Dedifferentiated amniotic fluid mesenchymal stem cell (primary cell): Measurements from ENCODE around the gene DENND1A.

Experiments
- DNase-seq: peaks from one replicate; pipeline ENCODE4 v3.0.0-alpha.2; 2016; ENCODE audit errors: extremely low spot score

DENND1A gene

DNA sequence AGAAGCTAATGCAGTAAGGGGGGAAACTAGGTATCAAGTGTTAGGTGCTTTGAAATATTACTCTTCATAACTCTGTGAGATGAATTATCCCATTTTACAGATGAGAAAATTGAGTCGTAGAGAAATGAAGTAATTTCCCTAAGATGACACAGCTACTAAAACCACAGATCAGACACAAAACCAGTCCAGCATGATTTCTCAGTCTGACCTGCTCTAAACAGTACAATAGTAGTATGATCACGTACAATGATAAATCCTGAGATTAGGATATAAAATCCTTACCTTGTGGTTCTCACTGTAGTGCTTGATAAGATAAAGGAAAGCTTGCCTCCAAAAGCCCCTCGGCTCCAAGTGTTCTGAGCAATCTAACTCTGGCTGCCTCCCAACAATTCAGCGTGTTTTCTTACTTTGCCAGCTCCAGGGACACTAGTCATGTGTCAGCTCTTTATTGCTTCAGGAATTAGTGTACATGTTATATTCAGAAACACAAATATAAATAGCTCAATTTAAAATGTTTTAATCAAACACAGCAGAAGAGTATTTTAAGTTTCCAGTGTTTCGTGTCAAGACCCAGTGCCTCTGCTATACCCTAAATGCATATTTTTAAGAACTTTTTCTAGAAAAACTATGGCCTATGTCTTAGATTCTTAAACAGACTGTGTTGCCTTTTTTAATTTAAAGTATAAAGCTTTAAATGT lies 243.6 kb downstream of the DENND1A start:
- DNase-seq, result no peak

DNA sequence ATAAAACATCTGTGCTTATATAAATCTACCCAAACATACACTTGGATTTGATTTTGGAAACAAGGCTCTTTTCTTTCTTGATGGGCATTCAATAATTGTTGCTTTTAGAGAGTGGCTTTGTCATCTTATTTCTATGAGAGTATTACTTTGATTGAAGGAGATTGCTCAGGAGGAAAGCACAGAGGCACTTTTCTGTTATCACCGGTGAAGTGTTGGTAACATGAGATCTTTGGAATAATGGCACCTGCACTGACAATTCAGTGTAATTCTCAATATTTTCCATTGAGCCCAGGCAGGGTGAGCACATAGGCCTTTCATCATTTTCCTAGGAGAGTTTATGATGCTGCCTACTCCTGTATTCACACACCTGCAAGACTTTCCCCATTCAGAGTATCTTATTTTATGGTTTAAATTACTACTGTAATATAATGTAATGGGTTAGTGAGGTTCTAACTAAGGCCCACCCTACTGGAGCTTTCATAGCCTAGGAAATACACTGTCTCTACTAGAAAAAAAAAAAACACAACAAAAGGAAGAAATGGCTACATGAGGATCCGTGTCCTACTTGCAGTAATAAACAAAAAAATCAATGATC lies 244.3 kb downstream of the DENND1A start:
- DNase-seq, result no peak

DNA sequence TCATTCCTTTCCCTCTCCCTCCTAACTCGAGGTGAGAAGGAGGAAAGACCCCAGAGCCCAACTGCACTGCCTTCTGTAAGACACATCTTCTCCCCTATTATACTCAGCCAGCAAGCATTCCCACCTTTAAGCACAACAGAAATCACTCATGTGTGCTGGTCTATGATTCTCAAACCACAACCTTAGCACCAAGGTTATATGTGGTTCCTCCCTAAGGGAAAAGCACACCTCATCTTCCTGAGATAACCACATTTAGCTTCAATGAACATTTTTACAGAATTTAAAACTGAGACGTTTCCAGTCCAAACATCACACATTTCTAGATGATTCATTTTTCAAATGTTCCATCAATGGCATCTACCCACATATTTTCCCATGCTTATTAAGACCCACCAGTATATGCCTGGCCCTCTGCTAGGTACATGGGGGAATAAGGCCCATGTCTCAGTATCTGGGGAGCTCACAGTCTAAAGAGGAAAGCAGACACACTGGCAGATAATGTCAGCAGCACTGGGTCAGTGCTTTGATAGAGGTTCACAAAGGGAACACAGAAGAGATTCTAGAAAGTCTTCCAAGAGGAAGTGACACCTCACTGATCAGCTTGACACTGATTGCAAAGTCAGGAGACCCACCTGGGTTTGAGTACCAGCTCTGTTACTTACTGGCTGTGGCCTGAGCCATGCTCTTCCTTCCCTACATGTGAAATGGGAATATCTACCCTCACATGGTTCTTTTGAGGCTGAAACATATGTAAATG lies 245.4 kb downstream of the DENND1A start:
- no peak for DNase-seq

DNA sequence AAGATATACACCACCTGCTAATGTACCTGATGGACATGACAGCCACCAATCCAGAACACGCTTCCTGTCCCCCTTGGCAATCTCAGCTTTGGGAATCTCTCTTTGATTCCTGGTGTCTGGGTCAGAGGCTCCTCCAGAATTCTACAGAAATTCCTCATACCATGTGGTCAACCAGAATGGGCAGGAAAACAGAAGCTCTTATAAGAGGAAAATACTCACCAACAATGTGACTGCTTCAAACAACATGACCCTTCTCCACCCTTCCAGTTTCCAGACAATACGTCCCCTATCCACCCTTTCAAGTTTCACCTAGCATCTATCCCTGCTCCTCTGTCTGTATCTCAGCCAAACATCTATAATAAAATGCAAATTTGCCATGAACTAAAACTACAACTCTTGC lies 247.2 kb downstream of the DENND1A start:
- DNase-seq, result no peak

DNA sequence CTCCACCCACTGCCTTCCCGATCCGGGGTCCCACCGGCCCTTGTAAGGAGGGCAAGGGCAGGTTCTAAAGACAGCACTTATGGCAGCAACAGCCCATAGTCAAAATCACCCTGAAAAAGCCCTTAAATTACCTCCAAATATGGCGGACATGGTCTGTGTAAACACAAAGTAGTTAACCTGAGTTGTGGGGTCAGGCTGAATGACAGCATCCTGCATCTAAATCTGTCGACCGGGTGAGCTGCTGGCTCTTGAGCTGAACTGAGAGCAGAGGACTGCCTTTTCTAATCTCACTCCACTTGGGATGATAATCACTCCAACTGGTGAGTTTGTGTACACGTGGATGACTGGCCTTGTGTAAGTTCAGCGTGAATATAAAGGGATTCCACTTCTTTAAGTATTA lies 249.6 kb downstream of the DENND1A start:
- DNase-seq, result no peak

DNA sequence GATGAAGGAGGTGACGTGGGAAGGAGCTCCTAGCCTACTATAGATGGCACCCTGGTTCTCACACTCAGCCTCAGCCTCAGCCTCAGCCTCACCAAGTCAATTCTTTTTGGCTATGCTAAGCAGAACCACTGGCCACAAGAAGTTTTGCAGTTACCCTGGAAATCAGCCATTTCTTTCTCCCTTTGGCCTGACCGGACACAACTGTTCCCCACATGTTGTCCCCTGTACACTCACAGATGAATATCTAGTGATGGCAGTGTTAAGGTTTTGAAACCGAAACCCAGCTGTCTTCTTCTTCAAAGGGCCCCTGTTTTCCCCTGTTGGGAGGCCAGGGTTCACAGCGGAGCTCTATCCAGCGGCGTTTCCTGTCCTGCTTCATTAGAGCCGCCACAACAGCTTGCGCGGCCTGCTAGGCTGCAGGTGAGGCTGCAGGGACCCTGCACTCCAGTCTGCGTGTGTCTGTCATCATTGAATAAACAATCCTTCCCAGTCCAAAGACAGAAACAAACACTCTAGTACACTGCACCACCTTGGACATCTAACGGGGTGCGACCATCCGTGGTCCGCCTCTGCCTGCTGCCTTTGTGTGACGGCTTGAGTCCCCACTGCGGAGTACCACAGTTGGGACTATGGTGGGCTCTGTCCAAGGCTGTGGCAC lies 250.5 kb downstream of the DENND1A start:
- DNase-seq, result no peak

DNA sequence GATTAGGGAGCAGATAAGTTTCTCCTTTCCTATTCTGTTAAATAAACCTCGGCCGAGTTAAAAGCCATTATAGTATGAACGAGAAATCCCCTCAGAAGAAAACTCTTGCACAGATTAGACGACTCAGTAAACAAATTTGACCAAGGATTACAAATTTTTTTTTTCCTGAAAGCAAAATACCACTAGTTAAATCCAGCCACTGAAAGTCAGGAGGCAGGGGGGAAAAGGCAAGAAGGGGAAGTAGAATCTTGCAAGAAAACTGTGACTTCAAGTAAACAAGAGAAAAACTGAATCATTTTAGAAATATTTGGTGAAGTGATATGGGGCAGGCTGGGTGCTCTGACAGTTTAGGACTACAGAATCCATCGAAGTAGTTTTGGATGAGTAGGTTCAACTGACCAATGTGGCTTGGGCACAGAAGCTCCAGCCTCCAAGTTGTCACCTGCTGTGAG lies 251.0 kb downstream of the DENND1A start:
- no peak for DNase-seq

DNA sequence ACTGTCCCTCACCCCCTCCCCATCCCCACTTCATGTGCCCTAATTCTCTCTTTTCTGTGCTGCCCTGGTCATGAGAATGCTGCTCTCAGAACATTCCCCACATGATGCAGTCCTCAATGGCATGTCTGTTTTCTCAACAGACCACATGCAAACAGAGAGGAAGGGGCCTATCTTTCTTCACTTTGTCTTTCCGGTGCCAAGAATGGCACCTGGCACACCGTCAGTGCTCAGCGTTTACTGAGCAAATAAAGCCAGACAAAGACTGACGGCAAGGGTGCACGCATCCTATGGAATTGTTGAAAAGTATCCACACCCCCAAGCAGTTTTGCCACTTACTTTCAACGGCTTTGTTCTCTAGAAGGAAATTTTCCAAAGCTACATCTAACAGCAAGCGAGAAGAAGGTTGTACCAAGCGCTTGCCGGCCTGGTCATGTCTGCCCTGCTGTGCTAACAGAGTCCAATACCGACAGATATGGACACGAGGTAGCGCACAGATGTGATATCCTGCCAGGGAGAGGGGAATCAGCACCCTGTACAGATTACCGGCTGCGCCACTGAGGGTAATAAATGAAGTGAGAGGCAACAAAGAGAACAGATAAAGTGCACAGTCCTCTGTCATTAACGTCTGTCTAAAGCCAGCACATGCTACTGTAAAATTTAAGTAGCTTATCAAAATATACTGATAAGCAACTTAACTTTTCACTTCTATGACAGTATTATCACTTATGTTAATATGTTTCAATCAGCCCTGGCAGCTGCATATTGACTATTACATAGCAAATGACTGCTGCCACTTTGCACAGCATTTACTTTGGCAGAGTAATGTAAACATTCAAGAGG lies 251.7 kb downstream of the DENND1A start:
- DNase-seq, result no peak

DNA sequence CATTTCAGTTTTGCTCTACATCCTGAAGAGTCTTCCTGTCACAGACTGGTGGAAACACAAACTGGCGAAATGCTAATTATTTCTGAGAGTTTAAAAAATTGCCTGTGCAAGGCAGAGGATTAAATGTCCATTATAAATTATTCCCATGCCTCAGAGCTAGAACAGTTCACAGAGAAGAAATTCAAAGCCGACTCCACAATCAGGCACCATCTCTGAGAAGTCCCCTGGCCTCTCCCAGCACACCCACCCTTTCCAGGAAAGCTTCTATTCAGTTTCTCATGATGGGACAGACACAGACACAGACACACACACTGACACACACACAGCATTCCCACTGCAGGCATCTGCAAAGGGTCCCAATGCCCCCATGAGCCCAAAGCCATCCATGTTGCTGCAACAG lies 253.1 kb downstream of the DENND1A start:
- no peak for DNase-seq

DNA sequence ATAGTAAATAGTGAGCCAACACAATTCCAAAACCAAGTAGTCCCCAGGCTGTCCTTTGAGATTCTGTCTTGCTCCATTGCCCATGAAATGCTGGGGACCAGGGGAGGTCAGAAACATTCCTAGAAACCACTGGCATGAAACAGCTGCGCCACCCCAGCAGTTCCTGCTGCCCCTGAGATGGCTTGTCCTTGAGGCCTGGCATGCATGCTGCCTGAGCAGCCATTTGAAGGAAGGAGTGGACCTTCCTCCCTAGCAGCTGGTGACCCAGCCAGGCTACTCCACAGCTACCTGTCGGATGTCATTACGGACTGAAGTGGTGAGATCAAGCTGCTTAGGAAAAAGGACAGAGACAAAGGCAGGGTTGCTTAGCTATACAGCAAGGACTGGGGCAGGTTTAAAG lies 260.6 kb downstream of the DENND1A start:
- no peak for DNase-seq

DNA sequence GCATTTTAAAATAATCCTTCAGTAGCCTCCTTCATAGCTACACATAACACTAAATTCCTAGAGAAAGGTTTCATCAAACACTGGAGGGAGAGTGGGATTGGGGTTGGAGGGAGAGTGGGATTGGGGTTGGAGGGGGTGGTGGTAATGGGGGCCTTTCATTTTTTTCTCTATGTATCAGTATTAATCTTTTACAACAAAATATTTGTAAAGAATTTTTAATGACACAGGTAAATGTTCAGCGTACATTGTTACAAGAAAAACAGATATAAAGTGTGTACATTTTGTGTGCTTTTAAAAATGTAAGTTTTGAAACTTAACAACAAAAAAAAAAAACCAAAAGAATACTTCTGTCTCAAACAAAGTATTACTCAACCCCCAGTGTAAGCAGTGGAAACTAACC lies 266.4 kb downstream of the DENND1A start:
- no peak for DNase-seq

DNA sequence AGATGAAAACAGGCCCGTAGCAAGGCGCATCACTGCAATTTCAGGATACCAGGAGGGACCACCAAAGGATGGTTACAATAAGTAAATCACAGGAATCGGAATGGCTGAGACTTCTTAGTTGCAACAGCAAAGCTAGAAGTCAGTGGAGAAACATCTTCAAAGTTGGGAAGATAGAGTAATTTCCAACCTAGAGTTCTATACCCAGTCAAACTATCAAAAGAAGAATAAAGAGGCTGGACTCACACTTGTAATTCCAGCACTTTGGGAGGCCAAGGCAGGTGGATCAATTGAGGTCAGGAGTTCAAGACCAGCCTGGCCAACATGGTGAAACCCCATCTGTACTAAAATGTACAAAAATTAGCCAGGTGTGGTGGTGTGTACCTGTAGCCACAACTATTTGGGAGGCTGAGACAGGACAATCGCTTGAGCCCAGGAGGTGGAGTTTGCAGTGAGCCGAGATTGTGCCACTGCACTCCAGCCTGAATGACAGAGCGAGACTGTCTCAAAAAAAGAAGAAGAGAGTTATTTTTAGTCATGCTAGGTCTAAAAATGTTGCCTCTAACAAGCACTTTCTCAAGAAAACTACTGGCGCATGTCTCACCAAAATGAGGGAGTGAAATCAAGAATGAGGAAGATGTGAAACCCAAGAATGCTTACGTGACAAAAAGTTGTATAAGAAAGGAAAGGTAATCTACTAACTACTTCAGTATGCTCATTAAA lies 267.7 kb downstream of the DENND1A start:
- no peak for DNase-seq

DNA sequence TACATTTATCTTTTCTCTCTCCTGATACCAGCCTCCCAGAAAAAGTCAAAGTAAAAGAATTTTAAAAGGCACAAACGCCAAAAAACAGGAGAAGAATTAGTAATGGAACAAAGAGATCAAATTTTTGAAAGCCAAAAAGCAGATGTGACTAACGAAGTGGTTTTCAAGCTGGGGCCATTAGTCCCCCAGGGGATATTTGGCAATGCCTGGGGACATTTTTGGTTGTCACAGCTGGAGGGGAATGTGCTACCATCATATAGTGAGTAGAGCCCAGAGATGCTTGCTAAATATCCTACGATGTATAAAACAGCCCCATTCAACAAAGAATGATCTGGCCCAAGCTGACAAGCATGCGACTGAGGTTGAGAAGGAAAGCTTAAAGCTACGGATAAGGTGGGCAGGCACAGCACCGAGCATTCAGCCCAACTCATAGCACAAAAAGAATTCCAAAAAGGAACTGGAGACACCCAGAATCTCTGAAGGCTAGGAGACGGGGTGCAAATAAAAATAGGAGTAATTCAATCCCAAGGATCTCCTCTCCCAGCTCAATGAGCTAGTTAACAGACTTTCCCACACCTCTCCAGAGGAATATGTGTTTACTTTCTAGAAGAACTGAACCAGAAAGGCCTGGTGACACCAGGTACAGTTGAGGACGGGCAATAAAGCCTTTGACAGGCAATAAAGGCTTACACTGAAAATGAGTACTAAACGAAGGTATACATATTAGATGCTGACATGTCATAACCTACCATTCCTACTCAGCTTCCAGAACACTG lies 269.0 kb downstream of the DENND1A start:
- DNase-seq, result no peak

DNA sequence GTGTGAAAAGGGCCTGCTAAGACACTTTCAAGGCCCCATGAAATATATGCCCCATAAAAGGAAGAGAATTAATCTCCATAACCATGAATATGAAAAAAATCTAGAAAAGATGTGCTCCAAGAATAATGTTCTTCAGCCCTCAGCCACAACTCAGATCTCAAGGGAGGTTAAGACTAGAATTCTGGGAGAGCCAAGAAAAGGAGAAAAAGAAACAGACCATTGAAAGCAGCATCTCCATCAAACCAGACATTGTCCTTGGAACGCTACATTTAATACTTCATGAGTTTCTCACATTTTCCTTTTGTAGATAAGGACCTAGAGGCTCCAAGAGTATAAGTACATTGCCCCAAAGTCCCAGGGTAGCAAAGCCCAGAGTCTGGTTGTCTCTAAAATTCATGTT lies 270.6 kb downstream of the DENND1A start:
- no peak for DNase-seq

DNA sequence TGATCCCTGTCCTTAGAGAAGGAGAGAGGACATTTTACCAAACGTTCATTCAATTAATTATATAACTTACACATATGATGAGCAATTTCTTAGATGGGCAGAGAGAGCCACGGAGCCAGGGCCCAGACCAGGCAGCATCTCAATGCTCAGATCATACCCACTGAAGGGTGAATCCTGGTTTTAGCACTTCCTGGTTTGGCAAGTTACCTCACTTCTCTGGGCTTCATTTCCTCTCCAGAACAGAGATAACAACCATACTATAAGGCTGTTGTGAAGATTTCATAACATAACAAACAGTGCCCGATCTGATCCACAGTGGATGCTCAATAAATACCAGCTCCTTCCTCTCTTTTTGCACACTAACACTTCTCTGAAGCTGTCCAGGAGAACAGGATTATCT lies 271.1 kb downstream of the DENND1A start:
- no peak for DNase-seq

DNA sequence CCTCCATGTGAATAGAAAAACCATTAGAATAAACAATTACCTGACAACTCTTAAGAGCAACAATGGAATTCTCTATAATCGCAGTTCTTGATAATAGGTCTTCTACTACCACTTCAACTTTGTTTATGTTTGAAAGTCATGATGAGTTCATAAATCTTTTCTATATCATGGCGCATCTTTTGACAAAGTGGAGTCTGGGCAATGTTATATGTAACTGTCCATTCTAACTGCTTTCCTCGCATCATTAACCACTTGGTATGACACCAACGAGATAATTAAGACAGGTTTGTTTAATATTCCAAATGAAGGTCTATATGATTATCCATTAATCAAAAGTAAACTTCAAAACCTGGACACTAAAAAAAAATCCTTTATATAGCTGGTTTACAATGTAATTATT lies 272.0 kb downstream of the DENND1A start:
- no peak for DNase-seq

DNA sequence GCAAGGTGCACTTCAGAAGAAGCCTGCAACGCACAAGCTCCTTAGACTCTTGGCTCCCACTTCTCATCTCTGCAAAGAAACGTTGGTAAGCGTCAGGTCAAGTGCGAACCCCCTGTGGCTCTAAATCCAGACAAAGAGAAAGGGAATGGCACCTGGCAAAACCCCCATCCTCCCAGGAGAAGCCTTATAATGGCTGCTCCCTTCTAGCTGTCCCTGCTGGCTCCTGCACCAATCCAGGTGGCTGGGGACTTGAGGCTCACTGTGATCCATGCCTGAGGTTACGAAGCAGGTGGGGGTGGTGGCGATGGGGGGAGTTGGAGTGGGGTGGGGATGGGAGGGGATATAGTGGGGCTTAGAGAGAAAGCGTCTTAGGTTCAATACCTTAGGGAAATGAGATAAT lies 272.8 kb downstream of the DENND1A start:
- DNase-seq, result no peak

DNA sequence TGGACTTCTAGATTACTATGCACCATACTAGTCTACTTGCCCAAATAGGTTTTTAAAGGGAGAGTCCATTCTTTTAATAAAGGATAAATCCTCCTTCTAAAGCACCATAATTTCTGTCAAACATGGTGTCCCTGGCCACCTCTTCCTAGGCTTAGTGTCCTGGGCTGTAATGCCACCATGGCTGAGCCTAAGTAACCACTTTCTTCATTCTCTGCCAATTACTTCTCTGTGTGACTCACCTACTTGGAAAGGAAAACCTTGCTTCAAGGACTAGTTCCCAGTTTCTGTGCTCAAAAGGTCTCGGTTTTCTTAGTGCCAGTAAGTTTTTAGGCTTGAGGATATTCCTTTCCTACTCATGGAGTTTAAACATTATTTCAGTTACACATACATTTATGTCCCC lies 273.4 kb downstream of the DENND1A start:
- no peak for DNase-seq

DNA sequence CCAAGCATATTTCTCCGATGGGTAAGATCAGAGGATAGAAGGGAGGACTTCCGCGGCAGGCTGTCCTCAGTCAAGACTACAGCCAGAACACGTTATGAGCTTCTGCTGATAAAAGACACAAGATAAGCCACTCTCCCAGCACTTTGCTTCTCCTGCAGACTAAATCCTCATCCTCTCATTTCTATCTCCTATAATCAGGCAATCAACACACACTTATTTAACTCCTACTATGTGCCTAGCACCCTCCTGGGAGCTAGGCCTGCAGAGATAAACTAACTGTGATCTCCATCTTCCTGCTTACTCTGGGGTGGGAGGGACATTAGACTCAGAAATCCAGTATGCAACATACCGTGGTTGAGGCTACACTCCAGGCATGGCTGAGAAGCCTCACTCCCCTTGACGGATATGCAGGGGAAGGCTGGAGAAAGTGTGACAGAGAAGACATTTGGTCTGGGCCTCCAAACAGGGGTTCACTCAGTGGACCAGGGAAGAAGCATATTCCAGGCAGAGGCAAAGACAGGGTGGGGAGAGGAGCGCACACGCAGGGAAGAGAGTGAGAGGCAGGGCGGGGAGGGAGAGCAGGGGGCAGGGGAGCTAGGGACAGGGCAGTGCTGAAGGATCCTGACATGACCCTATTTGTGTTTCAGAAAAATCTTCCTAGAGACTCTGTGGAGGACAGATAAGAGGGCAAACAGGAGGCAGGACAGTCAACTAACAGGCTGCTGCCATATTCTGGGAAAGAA lies 274.1 kb downstream of the DENND1A start:
- no peak for DNase-seq
